ENCODE results near the gene KRT86. TPM values are rescaled to one million over a fixed set of nuclear protein-coding genes. Genes with fewer than 3 reads are reported as not detected.

The KRT86 gene
- total and polyA plus RNA-seq, 2 of the 8 experiments (the other 6 are each of a cell fraction or from before 2014, with no cell fraction given) = 0.12 TPM; not detected in 1

GRCh38 chr12:52314511-52314910, 40.1 kb downstream of the KRT86 start:
- no peaks in the 10 kb centered on the region for H3K79me1 ChIP-seq (ENCODE audit: low read depth, low read length)
- no peak overlapping the region for H4K91ac ChIP-seq (replicated peaks; ENCODE audit: insufficient read length, low read length)
- ChIA-PET CTCF (ENCODE audit: partially characterized antibody) (interaction anchor here (0.8 to 19.8 kb wide), 14 partner anchors 4 to 666 kb away, joined by 3 to 353 read pairs (median 6); partner anchors contain the start of genes KRT83 and KRT85), POLR2A (ENCODE audit: partially characterized antibody) (no interaction called here)
- peaks cover 0 to 13% (median 4%) of the 10 kb centered on the region in 4 experiments; a peak in 6 of 7 replicates for H3K27me3 ChIP-seq (replicated peaks in 1 of 4; ENCODE audit: control insufficient read depth in 3 of 4, extremely low read depth in 1 of 4, insufficient read depth in 3 of 4, low read length in 3 of 4)
- H4K8ac ChIP-seq (ENCODE audit: extremely low read depth, insufficient read depth, low read length) = no peak overlapping the region; the same call in 1 of the 2 replicates
- no peak overlapping the region for H2BK12ac ChIP-seq (ENCODE audit: low read depth, low read length)
- H3K14ac ChIP-seq (ENCODE audit: insufficient read length) = no peak overlapping the region
- no peak for TF ChIP-seq E2F6 (IDR thresholded peaks at IDR 0.05)
- TF ChIP-seq TEAD4 (IDR thresholded peaks at IDR 0.05; ENCODE audit: low read depth, low read length) = no peak
- no peak for TF ChIP-seq EZH2 (IDR thresholded peaks at IDR 0.05; ENCODE audit: low read depth, low read length, severe bottlenecking)
- no peak for TF ChIP-seq YY1 (IDR thresholded peaks at IDR 0.05; ENCODE audit: low read depth, low read length)
- no peak for TF ChIP-seq CTBP2 (IDR thresholded peaks at IDR 0.05; ENCODE audit: borderline replicate concordance, insufficient read depth, insufficient read length, low read length)
- no peaks in the 10 kb centered on the region for H3K4me1 ChIP-seq (replicated peaks in 1 of 4; ENCODE audit: control insufficient read depth in 3 of 4, insufficient read depth in 4 of 4, low read length in 3 of 4)
- no peak overlapping the region for H2AFZ ChIP-seq (ENCODE audit: low read length)
- no peaks in the 10 kb centered on the region for H4K20me1 ChIP-seq (replicated peaks in 1 of 2; ENCODE audit: control insufficient read depth in 1 of 2, insufficient read depth in 2 of 2, low read length in 2 of 2)
- no peaks in the 10 kb centered on the region for H3K36me3 ChIP-seq (ENCODE audit: control insufficient read depth in 2 of 4, insufficient read depth in 4 of 4, low read length in 3 of 4)
- H2BK120ac ChIP-seq (replicated peaks; ENCODE audit: low read depth, low read length) = no peak overlapping the region
- no peak overlapping the region for H3K56ac ChIP-seq (replicated peaks; ENCODE audit: insufficient read length, low read depth, low read length)
- H3K18ac ChIP-seq (ENCODE audit: extremely low read depth, low read length) = no peak overlapping the region
- no peak overlapping the region for H3K27ac ChIP-seq (ENCODE audit: low read depth, low read length)
- H2AK5ac ChIP-seq (ENCODE audit: low read depth, low read length) = no peak overlapping the region
- no peak overlapping the region for H2BK5ac ChIP-seq (ENCODE audit: low read depth, low read length)
- no peak overlapping the region for H3K23ac ChIP-seq (ENCODE audit: insufficient read length)
- DNase-seq (ENCODE audit: low read depth in 1 of 2, low spot score in 2 of 2) (no peak), FAIRE-seq (no peak)
- H3K9me3 ChIP-seq (ENCODE audit: insufficient read depth in 2 of 2, low read depth in 1 of 2, low read length in 1 of 2) = no peaks in the 10 kb centered on the region; a peak in 1 of 4 replicates
- no peak overlapping the region for H3K9ac ChIP-seq (replicated peaks in 1 of 4; ENCODE audit: extremely low read depth in 1 of 4, low read depth in 3 of 4, low read length in 3 of 4)
- no peak overlapping the region for H3K4me3 ChIP-seq (ENCODE audit: extremely low read depth in 1 of 4, insufficient read depth in 2 of 4, low read depth in 3 of 4, low read length in 4 of 4)
- H3K79me2 ChIP-seq (ENCODE audit: control insufficient read depth in 1 of 2, insufficient read depth in 2 of 2, low read length in 2 of 2) = no peaks in the 10 kb centered on the region
- H4K5ac ChIP-seq (ENCODE audit: insufficient read length, low read depth, low read length) = no peak overlapping the region
- H2BK15ac ChIP-seq (ENCODE audit: low read length) = no peak overlapping the region
- WGBS, 2 experiments (ENCODE audit: extremely low coverage in 1 of 2, insufficient coverage in 1 of 2, insufficient read length in 1 of 2, insufficient replicate concordance in 2 of 2, low coverage in 1 of 2, low lambda C conversion rate in 2 of 2, missing lambda C conversion rate in 1 of 2) = 90% methylated on average over 12 of the region's 13 CpGs; no CpG with 5 or more reads in 1 of the 2 experiments
- H3K23me2 ChIP-seq (ENCODE audit: low read depth, low read length) = peaks cover 1% of the 10 kb centered on the region; the same call in 1 of the 2 replicates
- no peak overlapping the region for H2BK20ac ChIP-seq (ENCODE audit: low read length)
- no peak overlapping the region for H3K4me2 ChIP-seq (ENCODE audit: insufficient read depth in 1 of 2, low read depth in 2 of 2, low read length in 2 of 2)
- no peak overlapping the region for H3K4ac ChIP-seq (replicated peaks; ENCODE audit: insufficient read length, low read depth, low read length)
